Activated T-helper 1 cell treated with Interleukin-2 at 50 U/mL for 16 hours (primary cell): Measurements from ENCODE around the gene ZNF711.
"Not testable (repeated sequence)": the region's sequence is repeated elsewhere in the genome, so short reads cannot be mapped to it uniquely, and the experiment has no call there.

ENCODE experiments used
- DNase-seq: peaks from one replicate; pipeline ENCODE4 v3.0.0-alpha.2; 2020; ENCODE audit warnings: low read depth

The ZNF711 gene

GRCh38 chrX:85243761-85244449, at the start of gene ZNF711, which contains the start of gene SATL1:
ZNF711 (plus strand) TSS chrX:85243991; CDS start chrX:85247573, 3,582 bp downstream.
SATL1 (minus strand) TSS chrX:85243779; CDS start chrX:85108968, 134,811 bp downstream.
- DNase-seq, result no peak

- DNase-seq, result no peak
These were observed 47.5 kb upstream of the ZNF711 start for GRCh38 chrX:85196319-85196718.

- DNase-seq, result no peak
These were observed 40.3 kb upstream of the ZNF711 start for GRCh38 chrX:85203461-85203970.

- DNase-seq, result no peak
These were observed 29.8 kb upstream of the ZNF711 start for GRCh38 chrX:85213792-85214530.

GRCh38 chrX:85215946-85216345, 27.8 kb upstream of the ZNF711 start:
- no peak for DNase-seq

- DNase-seq, result no peak
These were observed 22.4 kb upstream of the ZNF711 start for GRCh38 chrX:85221361-85221760.

- no peak for DNase-seq
These were observed 20.4 kb upstream of the ZNF711 start for GRCh38 chrX:85223359-85223758.

GRCh38 chrX:85243155-85243554, 636 bp upstream of the ZNF711 start:
- no peak for DNase-seq

- no peak for DNase-seq
These were observed 840 bp downstream of the ZNF711 start for GRCh38 chrX:85244450-85245211.

- DNase-seq, result not testable (repeated sequence)
These were observed 41.5 kb downstream of the ZNF711 start for GRCh38 chrX:85285286-85285685.

GRCh38 chrX:85288992-85289723, 45.4 kb downstream of the ZNF711 start:
- DNase-seq, result no peak

- no peak for DNase-seq
These were observed 59.8 kb downstream of the ZNF711 start for GRCh38 chrX:85303544-85303943.

GRCh38 chrX:85309717-85310116, 65.9 kb downstream of the ZNF711 start:
- DNase-seq, result no peak

GRCh38 chrX:85311348-85311747, 67.6 kb downstream of the ZNF711 start:
- not testable (repeated sequence) for DNase-seq
